Panc1 (cell line): ENCODE measurements around the gene ZNF74. TPM values are rescaled to one million over a fixed set of nuclear protein-coding genes. Genes with fewer than 3 reads are reported as not detected.
"Not testable (repeated sequence)": the region's sequence is repeated elsewhere in the genome, so short reads cannot be mapped to it uniquely, and the experiment has no call there.

ENCODE experiments used
- ATAC-seq: fragments of 200-7000 bp; cut with Tn5 transposase; 2 replicates; pipeline ENCODE4 v1.9.1; 2020; ENCODE audit warnings: mild to moderate bottlenecking, moderate library complexity
- BruUV-seq: library from RNA; stranded (reverse); fragments of 400-500 nt; replicated peaks from 2 replicates; lab custom pipeline; 2021; lab: Mats Ljungman, UMichigan
- CTCF ChIA-PET: fragments of 300-600 bp; sonication (Branson Sonifier 250); formaldehyde crosslinking; loops from one replicate; lab custom pipeline; 2022; ENCODE audit warnings: antibody characterized with exemption; lab: Charles Lee
- POLR2A ChIA-PET: fragments of 300-600 bp; sonication (Branson Sonifier 250); formaldehyde crosslinking; loops from one replicate; lab custom pipeline; 2022; ENCODE audit warnings: antibody characterized with exemption; lab: Charles Lee
- DNase-seq: peaks from one replicate; pipeline ENCODE4 v3.0.0-alpha.2; 2010; ENCODE audit warnings: low read depth, low spot score
- H3K27ac ChIP-seq: 2 replicates; pipeline ENCODE4 v1.5.1; 2011; ENCODE audit warnings: mild to moderate bottlenecking, low read length, inconsistent platforms
- H3K27me3 ChIP-seq: fragments of 200-500 bp; sonication (Bioruptor generic); 2 replicates; pipeline ENCODE4 v1.6.0; 2014; ENCODE audit warnings: low read length, inconsistent platforms; ENCODE audit not compliant: control insufficient read depth, insufficient read depth
- H3K36me3 ChIP-seq: fragments of 200-500 bp; sonication (Bioruptor generic); 2 replicates; pipeline ENCODE4 v1.5.1; 2014; ENCODE audit warnings: inconsistent platforms, mild to moderate bottlenecking, low read length, moderate library complexity; ENCODE audit not compliant: control insufficient read depth, insufficient read depth
- H3K4me1 ChIP-seq: 2 replicates; pipeline ENCODE4 v1.5.1; 2011; ENCODE audit warnings: inconsistent platforms, mild to moderate bottlenecking, low read length, moderate library complexity; ENCODE audit not compliant: control insufficient read depth, insufficient read depth
- H3K4me3 ChIP-seq, 2 experiments: 2 replicates each; pipeline ENCODE4 v1.5.1; 2011 to 2012; ENCODE audit warnings: low read depth in 2 of 2, low read length in 2 of 2, mild to moderate bottlenecking in 2 of 2, inconsistent platforms in 1 of 2, moderate library complexity in 1 of 2
- H3K9me3 ChIP-seq: fragments of 200-500 bp; sonication (Bioruptor generic); 2 replicates; pipeline ENCODE4 v1.5.1; 2014; ENCODE audit warnings: low read depth, mild to moderate bottlenecking, inconsistent platforms, low read length, moderate library complexity; ENCODE audit not compliant: control insufficient read depth, insufficient read depth
- POLR2AphosphoS5 ChIP-seq: IDR thresholded peaks from 2 replicates; pipeline ENCODE4 v1.6.1; 2012; ENCODE audit warnings: mild to moderate bottlenecking, low read depth, low read length, moderate library complexity
- REST ChIP-seq, 2 experiments: IDR thresholded peaks; 2 replicates each; pipeline ENCODE4 v1.6.1; 2011 to 2012; ENCODE audit warnings: low read depth in 2 of 2, control low read depth in 1 of 2, low read length in 1 of 2, mild to moderate bottlenecking in 1 of 2, moderate library complexity in 1 of 2; ENCODE audit not compliant: insufficient read depth in 1 of 2
- SIN3A ChIP-seq: IDR thresholded peaks from 2 replicates; pipeline ENCODE4 v1.6.1; 2012; ENCODE audit warnings: low read depth, mild to moderate bottlenecking, low read length, moderate library complexity, borderline replicate concordance; ENCODE audit not compliant: insufficient read depth
- TCF7L2 ChIP-seq: IDR thresholded peaks from 2 replicates; pipeline ENCODE4 v1.6.1; 2011; ENCODE audit warnings: mild to moderate bottlenecking, low read depth, low read length, inconsistent platforms
- in situ Hi-C: cut with HindIII; loops from 2 replicates; pipeline ENCODE4 v1.10.0; 2016; ENCODE audit warnings: low sequenced_read_pairs, low pct_unique_long_range_greater_than_20kb
- intact Hi-C: fragments of 100-400 bp; cut with micrococcal nuclease; formaldehyde crosslinking; loops from one replicate; pipeline ENCODE4 v1.10.0; 2022; ENCODE audit not compliant: unreplicated experiment
- total RNA-seq: library from RNA; stranded (reverse); gene quantifications from one replicate; pipeline ENCODE4 v1.2.1, GENCODE V29; 2021; ENCODE audit not compliant: unreplicated experiment
- TF ChIP-seq, protein P1 (sequence below): fragments of 450-650 bp; IDR thresholded peaks from 2 replicates; pipeline ENCODE4 v1.5.1; 2017; ENCODE audit warnings: mild to moderate bottlenecking

ZNF74 gene
- total RNA-seq, 1 experiment from 2014 or later = 13.2 TPM

GRCh38 chr22:20378110-20378509 is 15.8 kb upstream of the ZNF74 start:
- TF ChIP-seq, protein P1, sequence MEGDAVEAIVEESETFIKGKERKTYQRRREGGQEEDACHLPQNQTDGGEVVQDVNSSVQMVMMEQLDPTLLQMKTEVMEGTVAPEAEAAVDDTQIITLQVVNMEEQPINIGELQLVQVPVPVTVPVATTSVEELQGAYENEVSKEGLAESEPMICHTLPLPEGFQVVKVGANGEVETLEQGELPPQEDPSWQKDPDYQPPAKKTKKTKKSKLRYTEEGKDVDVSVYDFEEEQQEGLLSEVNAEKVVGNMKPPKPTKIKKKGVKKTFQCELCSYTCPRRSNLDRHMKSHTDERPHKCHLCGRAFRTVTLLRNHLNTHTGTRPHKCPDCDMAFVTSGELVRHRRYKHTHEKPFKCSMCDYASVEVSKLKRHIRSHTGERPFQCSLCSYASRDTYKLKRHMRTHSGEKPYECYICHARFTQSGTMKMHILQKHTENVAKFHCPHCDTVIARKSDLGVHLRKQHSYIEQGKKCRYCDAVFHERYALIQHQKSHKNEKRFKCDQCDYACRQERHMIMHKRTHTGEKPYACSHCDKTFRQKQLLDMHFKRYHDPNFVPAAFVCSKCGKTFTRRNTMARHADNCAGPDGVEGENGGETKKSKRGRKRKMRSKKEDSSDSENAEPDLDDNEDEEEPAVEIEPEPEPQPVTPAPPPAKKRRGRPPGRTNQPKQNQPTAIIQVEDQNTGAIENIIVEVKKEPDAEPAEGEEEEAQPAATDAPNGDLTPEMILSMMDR = no peak
- TF ChIP-seq TCF7L2 (no peak), POLR2AphosphoS5 (no peak), REST (IDR thresholded peaks at IDR 0.05; ENCODE audit: insufficient read depth in 1 of 2, low read depth in 2 of 2, low read length in 1 of 2) (no peak), SIN3A (no peak)
- Histone ChIP-seq H3K36me3 (no peaks in the 10 kb centered on the region), H3K4me3 (no peak overlapping the region), H3K4me1 (no peaks in the 10 kb centered on the region), H3K9me3 (no peaks in the 10 kb centered on the region), H3K27me3 (no peaks in the 10 kb centered on the region), H3K27ac (no peak overlapping the region)
- no peak for ATAC-seq
- in situ Hi-C loops (no loop called here), intact Hi-C loops (no loop called here)
- BruUV-seq = no TSS peak
- ChIA-PET CTCF (no interaction called here), POLR2A (no interaction called here)
- no peak for DNase-seq

GRCh38 chr22:20378684-20379083 is 15.3 kb upstream of the ZNF74 start:
- H3K4me3 ChIP-seq, intact Hi-C loops, DNase-seq, H3K36me3 ChIP-seq, in situ Hi-C loops, POLR2A ChIA-PET, CTCF ChIA-PET, H3K9me3 ChIP-seq, BruUV-seq, ATAC-seq, H3K4me1 ChIP-seq, H3K27me3 ChIP-seq, H3K27ac ChIP-seq: not testable (repeated sequence)

- ChIA-PET CTCF (no interaction called here), POLR2A (no interaction called here)
- intact Hi-C loops (no loop called here), in situ Hi-C loops (no loop called here)
- no peak overlapping the region for H3K4me3 ChIP-seq
- TF ChIP-seq TCF7L2 = no peak
- no peaks in the 10 kb centered on the region for H3K36me3 ChIP-seq
- DNase-seq = no peak
- H3K27ac ChIP-seq = no peak overlapping the region
- no peaks in the 10 kb centered on the region for H3K27me3 ChIP-seq
- ATAC-seq = no peak
- BruUV-seq = no TSS peak
- H3K9me3 ChIP-seq = no peaks in the 10 kb centered on the region
- H3K4me1 ChIP-seq = no peaks in the 10 kb centered on the region
These were observed 13.5 kb upstream of the ZNF74 start for GRCh38 chr22:20380486-20380885.
